GM21717 (cell line): Measurements from ENCODE around the gene LHFPL5.

Experiments used
- ATAC-seq: cut with Tn5 transposase; IDR thresholded peaks from one replicate; pipeline ENCODE4 v1.9.1; 2021; ENCODE audit warnings: mild to moderate bottlenecking, moderate library complexity; ENCODE audit not compliant: unreplicated experiment

LHFPL5 gene

GRCh38 chr6:35850208-35850607 lies 45.1 kb downstream of the LHFPL5 start:
- ATAC-seq: no peak

- ATAC-seq: no peak
Measured at GRCh38 chr6:35852994-35853393, 47.8 kb downstream of the LHFPL5 start.

- ATAC-seq: no peak
Measured at GRCh38 chr6:35856250-35856649, 51.1 kb downstream of the LHFPL5 start.

GRCh38 chr6:35857853-35858252 lies 52.7 kb downstream of the LHFPL5 start:
- ATAC-seq: no peak

- ATAC-seq: no peak
Measured at GRCh38 chr6:35859367-35859766, 54.2 kb downstream of the LHFPL5 start.
